RWPE2 (cell line): ENCODE data around the gene HOXA9.

Experiments
- ATAC-seq: fragments of 200-7000 bp; cut with Tn5 transposase; 3 replicates; pipeline ENCODE4 v1.9.1; 2021; ENCODE audit warnings: low read depth
- DNase-seq: peaks from one replicate; pipeline ENCODE4 v3.0.0-alpha.2; 2020; ENCODE audit warnings: low spot score
- H3K27ac ChIP-seq: fragments of 450-650 bp; 2 replicates; pipeline ENCODE4 v1.5.1; 2017; ENCODE audit warnings: mild to moderate bottlenecking; ENCODE audit not compliant: poor library complexity, severe bottlenecking
- H3K27me3 ChIP-seq: fragments of 250-450 bp; sonication (Bioruptor Pico); 2 replicates; pipeline ENCODE4 v1.5.1; 2021; ENCODE audit warnings: mild to moderate bottlenecking, moderate library complexity; ENCODE audit not compliant: insufficient read depth, poor library complexity, severe bottlenecking
- H3K36me3 ChIP-seq: fragments of 250-450 bp; sonication (Bioruptor Pico); 2 replicates; pipeline ENCODE4 v1.5.1; 2020; ENCODE audit warnings: low read depth, mild to moderate bottlenecking, moderate library complexity
- H3K4me1 ChIP-seq: fragments of 250-450 bp; sonication (Bioruptor Pico); 2 replicates; pipeline ENCODE4 v1.5.1; 2021; ENCODE audit warnings: mild to moderate bottlenecking, moderate library complexity; ENCODE audit not compliant: insufficient read depth, poor library complexity, severe bottlenecking
- H3K4me3 ChIP-seq: fragments of 250-450 bp; sonication (Bioruptor Pico); 2 replicates; pipeline ENCODE4 v1.5.1; 2021; ENCODE audit warnings: mild to moderate bottlenecking, moderate library complexity; ENCODE audit not compliant: severe bottlenecking
- H3K9me3 ChIP-seq: fragments of 250-450 bp; sonication (Bioruptor Pico); 2 replicates; pipeline ENCODE4 v1.5.1; 2021; ENCODE audit warnings: mild to moderate bottlenecking, moderate library complexity; ENCODE audit not compliant: severe bottlenecking
- TF ChIP-seq, protein P1 (sequence below): fragments of 450-650 bp; IDR thresholded peaks from one replicate; pipeline ENCODE4 v1.5.1; 2017; ENCODE audit warnings: mild to moderate bottlenecking, moderate library complexity; ENCODE audit not compliant: poor library complexity, severe bottlenecking

HOXA9 gene

DNA sequence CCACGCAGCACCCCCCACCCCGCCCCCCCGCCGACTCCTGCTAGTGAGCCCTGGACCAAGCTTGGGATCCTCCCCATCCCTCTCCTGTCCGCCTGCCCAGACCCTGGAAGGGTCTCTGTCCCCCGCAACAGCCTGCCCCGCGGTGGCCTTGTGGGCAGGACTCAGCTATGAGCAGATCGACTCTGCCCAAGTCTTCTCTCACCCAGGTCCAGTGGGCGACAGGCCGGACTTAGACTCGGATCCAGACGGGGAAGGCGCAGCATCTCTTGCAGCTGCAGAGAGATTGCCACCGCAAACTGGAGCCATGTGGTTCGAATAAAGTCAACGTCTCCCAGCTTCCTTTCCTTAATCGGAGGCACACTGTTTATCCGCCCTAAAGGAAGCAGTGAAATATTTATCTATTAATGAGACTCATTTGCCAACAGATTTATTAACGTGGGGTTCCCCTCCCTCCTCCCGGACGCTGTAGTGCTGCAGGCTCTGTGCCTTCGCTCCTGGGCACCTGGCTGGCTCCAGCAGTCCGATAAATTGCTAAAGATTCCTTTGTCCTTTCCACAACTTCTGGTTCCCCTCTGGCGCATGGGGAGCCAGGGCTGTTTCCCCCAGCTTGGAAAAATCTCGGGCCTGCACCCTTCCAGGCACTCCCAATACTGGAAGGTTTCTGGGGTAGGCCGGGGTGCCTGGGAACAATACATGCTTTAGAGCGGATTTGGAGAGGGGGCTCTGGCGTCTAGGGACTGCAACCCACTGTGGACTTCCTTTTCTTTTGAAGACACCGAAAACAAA is 8.2 kb downstream of the HOXA9 start:
- ATAC-seq (no peak), DNase-seq (peak; percentile 49)
- no peaks in the 10 kb centered on the region for H3K36me3 ChIP-seq
- H3K4me3 ChIP-seq: peak overlapping the region; percentile 46
- no peaks in the 10 kb centered on the region for H3K27me3 ChIP-seq
- H3K9me3 ChIP-seq: no peaks in the 10 kb centered on the region
- TF ChIP-seq, protein P1, sequence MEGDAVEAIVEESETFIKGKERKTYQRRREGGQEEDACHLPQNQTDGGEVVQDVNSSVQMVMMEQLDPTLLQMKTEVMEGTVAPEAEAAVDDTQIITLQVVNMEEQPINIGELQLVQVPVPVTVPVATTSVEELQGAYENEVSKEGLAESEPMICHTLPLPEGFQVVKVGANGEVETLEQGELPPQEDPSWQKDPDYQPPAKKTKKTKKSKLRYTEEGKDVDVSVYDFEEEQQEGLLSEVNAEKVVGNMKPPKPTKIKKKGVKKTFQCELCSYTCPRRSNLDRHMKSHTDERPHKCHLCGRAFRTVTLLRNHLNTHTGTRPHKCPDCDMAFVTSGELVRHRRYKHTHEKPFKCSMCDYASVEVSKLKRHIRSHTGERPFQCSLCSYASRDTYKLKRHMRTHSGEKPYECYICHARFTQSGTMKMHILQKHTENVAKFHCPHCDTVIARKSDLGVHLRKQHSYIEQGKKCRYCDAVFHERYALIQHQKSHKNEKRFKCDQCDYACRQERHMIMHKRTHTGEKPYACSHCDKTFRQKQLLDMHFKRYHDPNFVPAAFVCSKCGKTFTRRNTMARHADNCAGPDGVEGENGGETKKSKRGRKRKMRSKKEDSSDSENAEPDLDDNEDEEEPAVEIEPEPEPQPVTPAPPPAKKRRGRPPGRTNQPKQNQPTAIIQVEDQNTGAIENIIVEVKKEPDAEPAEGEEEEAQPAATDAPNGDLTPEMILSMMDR: no peak
- peak overlapping the region; percentile 62 for H3K27ac ChIP-seq
- H3K4me1 ChIP-seq: peaks cover 8% of the 10 kb centered on the region

DNA sequence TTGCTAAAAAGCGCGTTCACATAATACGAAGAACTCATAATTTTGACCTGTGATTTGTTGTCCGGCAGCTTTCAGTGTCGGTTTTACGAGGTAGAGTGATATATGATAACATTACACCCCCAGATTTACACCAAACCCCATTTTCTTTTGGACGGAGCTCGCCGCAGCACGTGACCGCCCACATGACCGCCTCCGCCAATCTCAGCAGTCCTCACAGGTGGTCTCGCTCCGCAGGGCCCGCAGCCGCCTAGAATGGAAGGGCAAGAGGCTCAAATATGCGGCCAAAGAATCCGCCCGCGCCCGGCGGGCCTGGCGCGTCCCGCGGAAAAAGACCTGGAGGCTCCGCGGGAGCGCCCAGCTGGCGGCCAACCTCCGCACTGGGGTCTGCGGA is 8.8 kb downstream of the HOXA9 start, which contains the start of gene HOXA7:
Gene HOXA7 (minus strand): TSS at position 168 of the 391 bp plus-strand sequence. CDS start 130 bp downstream, at position 38.
- TF ChIP-seq, protein P1: no peak
- Histone ChIP-seq H3K9me3 (no peaks in the 10 kb centered on the region), H3K27me3 (no peaks in the 10 kb centered on the region), H3K4me3 (peak within 1 kb of the TSS; percentile 46), H3K36me3 (no peaks in the 10 kb centered on the region), H3K4me1 (peaks cover 8% of the 10 kb centered on the region), H3K27ac (peak within 1 kb of the TSS; percentile 62)
- DNase-seq (peak; percentile 84), ATAC-seq (peak; percentile 40)

DNA sequence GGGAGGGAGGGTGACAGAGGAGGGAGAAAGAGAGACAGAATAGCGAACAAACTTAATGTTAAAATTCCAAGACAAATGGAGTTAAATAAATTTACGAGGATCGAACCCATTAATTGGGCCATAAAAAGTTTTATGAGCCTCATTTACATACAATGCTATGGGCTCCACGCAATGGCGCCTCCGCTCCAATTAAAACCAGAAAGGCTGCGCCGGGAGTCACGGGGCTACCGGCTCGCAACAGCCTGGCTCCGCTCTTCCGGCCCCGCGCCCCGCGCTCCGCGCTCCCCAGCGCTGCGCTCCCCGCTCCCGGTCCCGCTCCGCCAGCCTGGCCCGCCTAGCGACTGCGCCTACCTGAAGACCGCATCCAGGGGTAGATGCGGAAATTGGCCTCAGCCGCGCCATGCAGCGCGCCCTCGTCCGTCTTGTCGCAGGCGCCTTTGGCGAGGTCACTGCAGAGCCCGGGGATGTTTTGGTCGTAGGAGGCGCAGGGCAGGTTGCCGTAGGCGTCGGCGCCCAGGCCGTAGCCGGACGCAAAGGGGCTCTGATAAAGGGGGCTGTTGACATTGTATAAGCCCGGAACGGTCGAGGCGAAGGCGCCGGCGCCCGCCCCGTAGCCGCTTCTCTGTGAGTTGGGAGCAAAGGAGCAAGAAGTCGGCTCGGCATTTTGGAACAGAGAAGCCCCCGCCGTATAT is 9.4 kb downstream of the HOXA9 start:
- Histone ChIP-seq H3K9me3 (no peaks in the 10 kb centered on the region), H3K36me3 (no peaks in the 10 kb centered on the region), H3K4me1 (peaks cover 8% of the 10 kb centered on the region), H3K4me3 (peak overlapping the region; percentile 46), H3K27ac (peak overlapping the region; percentile 62), H3K27me3 (no peaks in the 10 kb centered on the region)
- ATAC-seq (peak; percentile 12), DNase-seq (peak; percentile 59)
- TF ChIP-seq, protein P1: no peak

DNA sequence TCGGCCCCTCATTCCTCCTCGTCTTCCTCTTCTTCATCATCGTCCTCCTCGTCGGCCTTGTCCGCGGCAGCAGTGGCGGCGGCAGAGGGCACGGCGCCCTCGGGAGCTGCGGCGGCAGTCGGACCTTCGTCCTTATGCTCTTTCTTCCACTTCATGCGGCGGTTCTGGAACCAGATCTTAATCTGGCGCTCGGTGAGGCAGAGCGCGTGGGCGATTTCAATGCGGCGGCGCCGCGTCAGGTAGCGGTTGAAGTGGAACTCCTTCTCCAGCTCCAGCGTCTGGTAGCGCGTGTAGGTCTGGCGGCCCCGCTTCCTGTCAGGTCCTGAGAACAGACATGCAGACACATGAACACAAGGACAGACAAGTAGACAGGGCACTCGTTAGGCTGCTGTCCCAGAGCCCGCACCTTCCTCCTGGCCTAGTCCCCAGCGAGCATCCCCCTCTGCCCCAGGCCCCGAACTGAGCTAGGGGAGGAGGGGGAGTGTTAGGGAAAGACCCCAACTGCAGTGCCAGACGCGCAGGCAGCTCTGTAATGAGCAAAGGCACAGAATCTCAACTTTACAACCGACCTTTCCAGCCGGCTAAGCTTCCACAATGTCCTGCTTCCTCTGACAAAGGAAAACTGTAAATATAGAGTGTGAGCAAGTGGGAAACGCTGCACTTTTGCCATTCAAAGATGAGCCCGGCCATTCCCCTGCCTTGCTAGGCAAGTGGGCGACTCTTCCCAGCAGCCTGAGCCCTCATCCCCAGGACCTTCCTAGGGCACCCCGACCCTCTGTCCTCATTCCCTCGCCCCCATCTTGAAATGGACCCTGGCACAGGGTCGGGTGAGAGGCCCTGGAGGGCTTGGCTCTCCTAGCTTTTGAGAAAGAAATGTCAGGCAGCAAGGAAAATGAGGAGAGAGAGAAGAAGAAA is 10.2 kb downstream of the HOXA9 start:
- DNase-seq (peak; percentile 77), ATAC-seq (no peak)
- Histone ChIP-seq H3K36me3 (no peaks in the 10 kb centered on the region), H3K4me3 (peak overlapping the region; percentile 46), H3K9me3 (no peaks in the 10 kb centered on the region), H3K4me1 (peaks cover 8% of the 10 kb centered on the region), H3K27ac (peak overlapping the region; percentile 62), H3K27me3 (no peaks in the 10 kb centered on the region)
- TF ChIP-seq, protein P1: no peak
